HEK293 (cell line): ENCODE measurements around the gene VWF.

Experiments
- TF ChIP-seq, protein P1 (sequence below): fragments of 450-650 bp; formaldehyde crosslinking; IDR thresholded peaks from 2 replicates; pipeline ENCODE4 v1.5.1; 2016; ENCODE audit warnings: missing biosample characterization, missing genetic modification characterization
- TF ChIP-seq, protein P2 (sequence below): fragments of 450-650 bp; formaldehyde crosslinking; conservative IDR thresholded peaks from 2 replicates; pipeline ENCODE4 v1.5.1; 2016; ENCODE audit warnings: low read depth, missing biosample characterization, missing genetic modification characterization

DNA sequence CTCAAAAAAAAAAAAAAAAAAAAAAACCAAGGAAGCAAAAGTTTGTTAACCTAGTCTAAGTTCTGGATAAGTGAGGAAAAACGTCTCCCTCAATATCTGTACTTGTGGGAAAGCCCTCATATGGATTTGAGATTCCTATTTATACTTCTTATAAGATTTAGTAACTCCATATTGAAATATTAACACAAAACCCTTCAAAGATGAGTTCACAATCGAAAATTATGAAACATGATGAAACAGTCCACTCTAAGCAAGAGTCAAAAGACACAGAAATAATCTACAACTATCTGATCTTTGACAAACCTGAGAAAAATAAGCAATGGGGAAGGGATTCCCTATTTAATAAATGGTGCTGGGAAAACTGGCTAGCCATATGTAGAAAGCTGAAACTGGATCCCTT, 25.2 kb downstream of the VWF start:
- TF ChIP-seq, protein P1, sequence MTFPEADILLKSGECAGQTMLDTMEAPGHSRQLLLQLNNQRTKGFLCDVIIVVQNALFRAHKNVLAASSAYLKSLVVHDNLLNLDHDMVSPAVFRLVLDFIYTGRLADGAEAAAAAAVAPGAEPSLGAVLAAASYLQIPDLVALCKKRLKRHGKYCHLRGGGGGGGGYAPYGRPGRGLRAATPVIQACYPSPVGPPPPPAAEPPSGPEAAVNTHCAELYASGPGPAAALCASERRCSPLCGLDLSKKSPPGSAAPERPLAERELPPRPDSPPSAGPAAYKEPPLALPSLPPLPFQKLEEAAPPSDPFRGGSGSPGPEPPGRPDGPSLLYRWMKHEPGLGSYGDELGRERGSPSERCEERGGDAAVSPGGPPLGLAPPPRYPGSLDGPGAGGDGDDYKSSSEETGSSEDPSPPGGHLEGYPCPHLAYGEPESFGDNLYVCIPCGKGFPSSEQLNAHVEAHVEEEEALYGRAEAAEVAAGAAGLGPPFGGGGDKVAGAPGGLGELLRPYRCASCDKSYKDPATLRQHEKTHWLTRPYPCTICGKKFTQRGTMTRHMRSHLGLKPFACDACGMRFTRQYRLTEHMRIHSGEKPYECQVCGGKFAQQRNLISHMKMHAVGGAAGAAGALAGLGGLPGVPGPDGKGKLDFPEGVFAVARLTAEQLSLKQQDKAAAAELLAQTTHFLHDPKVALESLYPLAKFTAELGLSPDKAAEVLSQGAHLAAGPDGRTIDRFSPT (tag by site-specific recombination) = no peak
- TF ChIP-seq, protein P2, sequence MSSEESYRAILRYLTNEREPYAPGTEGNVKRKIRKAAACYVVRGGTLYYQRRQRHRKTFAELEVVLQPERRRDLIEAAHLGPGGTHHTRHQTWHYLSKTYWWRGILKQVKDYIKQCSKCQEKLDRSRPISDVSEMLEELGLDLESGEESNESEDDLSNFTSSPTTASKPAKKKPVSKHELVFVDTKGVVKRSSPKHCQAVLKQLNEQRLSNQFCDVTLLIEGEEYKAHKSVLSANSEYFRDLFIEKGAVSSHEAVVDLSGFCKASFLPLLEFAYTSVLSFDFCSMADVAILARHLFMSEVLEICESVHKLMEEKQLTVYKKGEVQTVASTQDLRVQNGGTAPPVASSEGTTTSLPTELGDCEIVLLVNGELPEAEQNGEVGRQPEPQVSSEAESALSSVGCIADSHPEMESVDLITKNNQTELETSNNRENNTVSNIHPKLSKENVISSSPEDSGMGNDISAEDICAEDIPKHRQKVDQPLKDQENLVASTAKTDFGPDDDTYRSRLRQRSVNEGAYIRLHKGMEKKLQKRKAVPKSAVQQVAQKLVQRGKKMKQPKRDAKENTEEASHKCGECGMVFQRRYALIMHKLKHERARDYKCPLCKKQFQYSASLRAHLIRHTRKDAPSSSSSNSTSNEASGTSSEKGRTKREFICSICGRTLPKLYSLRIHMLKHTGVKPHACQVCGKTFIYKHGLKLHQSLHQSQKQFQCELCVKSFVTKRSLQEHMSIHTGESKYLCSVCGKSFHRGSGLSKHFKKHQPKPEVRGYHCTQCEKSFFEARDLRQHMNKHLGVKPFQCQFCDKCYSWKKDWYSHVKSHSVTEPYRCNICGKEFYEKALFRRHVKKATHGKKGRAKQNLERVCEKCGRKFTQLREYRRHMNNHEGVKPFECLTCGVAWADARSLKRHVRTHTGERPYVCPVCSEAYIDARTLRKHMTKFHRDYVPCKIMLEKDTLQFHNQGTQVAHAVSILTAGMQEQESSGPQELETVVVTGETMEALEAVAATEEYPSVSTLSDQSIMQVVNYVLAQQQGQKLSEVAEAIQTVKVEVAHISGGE (tag by site-specific recombination) = no peak
